HG03064 (cell line): ENCODE results near the gene NFATC2.

Experiments used
- ATAC-seq: cut with Tn5 transposase; IDR thresholded peaks from one replicate; pipeline ENCODE4 v1.9.1; 2021; ENCODE audit warnings: low read depth; ENCODE audit not compliant: unreplicated experiment

NFATC2 gene

DNA sequence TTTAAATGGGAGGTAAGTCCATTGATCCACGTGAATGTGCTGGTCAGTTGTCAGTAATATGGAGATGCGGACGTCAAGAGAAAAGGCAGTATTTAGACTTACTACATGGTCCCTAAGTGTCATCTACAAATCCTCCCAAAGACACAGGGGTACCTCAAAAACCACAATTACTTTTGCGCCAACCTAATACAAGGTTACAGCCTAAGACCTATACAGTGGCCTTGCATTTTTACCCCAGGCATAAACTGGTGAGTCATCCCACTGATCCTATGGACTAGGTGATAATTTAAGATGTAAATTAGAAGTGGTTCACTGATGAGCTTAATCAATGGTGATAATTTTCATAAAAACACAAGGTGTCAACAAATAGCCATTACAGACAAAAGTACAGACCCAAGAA is 141.0 kb downstream of the NFATC2 start:
- ATAC-seq = no peak

- ATAC-seq = peak; percentile 58
Measured at GRCh38 chr20:51400051-51400926, 142.2 kb downstream of the NFATC2 start.

DNA sequence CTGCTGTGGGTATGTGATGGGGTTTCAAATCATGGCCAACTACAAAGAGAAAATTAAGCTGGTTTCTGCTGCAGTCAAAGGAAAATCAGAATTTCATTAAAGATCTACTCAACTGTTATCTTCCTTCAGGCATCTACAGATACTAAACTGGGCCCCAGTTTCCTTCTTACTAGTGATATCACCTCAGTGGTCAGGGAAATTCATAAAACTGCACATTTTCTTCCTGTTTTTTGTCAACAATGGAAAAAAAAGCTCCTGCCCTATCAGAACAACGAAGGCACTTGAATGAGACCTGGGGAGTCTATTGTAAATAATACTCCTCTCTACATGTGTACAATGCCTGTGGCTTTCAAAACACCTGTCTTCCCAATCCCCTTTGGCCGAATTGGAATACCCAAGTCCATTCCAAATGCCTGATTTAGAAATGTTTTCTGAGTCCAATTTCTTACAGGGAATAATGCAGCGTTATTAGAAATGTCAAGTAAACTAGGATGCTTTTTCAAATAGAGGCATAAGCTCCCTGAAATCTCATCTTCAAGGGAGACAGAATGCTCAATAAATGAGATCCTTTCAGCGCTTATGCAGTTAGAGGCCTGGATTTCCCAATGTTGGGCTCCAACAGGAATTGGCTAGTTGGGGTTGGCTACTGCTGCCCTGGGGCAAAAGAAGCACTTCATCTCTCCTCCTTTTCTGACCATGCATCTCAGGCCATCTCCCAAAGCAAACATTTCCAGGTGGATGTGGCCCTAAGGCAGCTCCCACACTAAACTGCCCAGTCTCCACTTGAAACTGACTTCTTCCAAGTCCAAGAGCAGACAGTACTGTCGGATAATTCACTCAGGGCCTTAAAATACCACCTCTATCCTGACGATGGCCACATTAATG is 143.3 kb downstream of the NFATC2 start:
- ATAC-seq = no peak

- ATAC-seq = no peak
Measured at GRCh38 chr20:51398552-51398951, 144.0 kb downstream of the NFATC2 start.

GRCh38 chr20:51398083-51398482 is 144.4 kb downstream of the NFATC2 start:
- no peak for ATAC-seq

DNA sequence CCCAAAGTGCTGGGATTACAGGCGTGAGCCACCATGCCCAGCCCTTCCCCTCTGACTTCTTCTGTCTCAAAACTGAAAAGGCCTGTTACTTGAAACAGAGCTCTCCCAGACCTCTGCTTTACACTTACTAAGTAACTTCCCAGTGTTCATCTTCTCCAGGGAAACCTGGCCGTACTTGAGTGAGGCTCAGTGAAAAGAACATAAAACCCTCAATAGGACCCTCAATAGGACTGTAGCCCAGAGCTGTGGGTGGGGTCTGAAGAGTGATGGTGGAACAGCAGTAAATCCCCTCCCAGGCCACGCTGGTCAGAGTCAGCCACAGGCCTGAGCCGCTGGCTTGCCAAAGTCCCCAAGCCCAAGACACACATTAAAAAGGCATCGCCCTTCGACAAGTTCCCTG is 145.4 kb downstream of the NFATC2 start:
- ATAC-seq = no peak

- no peak for ATAC-seq
Measured at GRCh38 chr20:51396365-51396909, 146.1 kb downstream of the NFATC2 start.

DNA sequence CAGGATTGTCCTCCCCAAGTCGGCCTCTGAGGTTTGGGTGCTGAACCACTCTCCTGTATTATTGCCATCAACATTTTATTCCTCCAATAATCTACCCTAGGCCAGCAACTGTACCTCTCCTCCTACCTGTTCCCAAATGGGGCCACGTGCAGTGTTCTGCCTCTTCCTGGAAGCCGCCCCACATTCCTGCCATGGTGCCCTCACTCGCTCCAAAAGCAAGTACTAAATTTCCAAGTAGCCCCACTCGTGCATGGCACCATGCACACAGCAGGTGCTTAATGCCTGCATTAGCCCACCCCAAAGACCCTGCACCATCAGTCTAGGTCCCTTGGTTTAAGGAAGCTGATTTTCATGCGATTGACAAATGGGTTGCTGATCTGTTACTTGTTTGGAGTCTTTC is 147.8 kb downstream of the NFATC2 start:
- ATAC-seq = no peak

DNA sequence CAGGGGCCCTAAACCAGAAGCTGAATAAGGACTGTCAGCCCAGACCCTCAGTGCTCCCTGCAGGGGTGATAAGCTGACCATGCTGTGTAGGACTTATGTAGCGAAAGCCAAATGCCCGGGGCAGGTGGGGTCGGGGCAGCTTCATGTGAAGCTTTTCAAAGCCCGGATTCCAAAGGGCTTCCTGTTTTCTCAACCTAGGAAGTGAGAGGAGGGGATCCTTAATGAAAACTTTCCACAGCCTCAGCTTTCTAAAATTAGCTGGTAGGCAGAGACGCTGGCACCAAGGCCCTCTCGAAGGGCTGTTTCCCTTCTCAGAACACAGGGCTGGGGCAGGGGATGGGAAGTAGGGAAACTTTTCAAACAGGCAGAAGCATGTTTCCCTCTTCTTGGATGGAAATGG is 148.9 kb downstream of the NFATC2 start:
- ATAC-seq = no peak

DNA sequence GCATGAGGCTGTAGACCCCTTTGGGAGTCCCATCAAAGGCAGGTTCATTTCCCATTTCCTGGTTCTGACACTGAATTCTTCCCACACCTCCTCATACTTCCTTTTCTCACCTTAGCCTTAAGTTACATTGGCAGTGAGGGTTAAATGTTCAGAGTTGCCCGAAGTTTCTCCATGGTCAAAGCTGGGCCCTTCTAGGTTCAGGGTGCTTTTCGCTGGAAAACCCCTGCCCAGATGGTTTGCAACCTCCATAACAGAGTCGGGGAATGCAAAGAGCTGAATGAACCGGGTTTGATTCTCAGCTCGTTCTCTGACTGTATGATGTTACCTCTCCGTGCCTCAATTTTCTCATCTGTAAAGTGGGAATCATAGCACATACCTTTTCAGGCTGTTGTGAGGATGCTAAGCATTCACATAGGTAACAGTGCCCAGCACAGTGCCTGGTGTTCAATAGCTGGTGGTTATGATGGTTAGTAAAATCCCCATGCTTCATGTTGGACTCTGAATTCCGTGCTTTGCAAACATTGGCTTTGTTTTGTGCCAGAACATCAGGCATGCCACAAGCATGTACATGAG is 149.8 kb downstream of the NFATC2 start:
- no peak for ATAC-seq

- no peak for ATAC-seq
Measured at GRCh38 chr20:51391926-51392325, 150.6 kb downstream of the NFATC2 start.

- ATAC-seq = no peak
Measured at GRCh38 chr20:51389543-51390264, 152.8 kb downstream of the NFATC2 start.

GRCh38 chr20:51388756-51389542 is 153.6 kb downstream of the NFATC2 start:
- ATAC-seq = no peak

DNA sequence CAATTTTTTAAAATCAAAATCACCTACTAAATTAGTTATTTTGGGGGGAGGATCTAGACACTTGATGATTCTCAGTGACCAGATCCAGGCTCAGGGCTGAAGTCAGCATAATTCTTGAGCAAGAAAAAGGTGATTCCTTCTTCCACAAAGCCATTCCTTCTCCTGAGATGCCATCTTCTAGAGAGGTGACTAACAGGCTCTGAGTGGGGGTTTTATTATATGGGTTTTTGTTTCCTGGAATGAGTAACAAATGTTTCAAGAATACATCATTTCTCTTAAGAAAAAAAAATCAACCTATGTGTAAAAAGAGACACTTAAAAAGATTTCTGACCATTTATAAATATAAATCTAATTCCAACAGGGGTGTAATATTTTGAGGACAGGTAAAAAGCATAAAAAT is 154.3 kb downstream of the NFATC2 start:
- no peak for ATAC-seq

- ATAC-seq = no peak
Measured at GRCh38 chr20:51387125-51387875, 155.2 kb downstream of the NFATC2 start.

GRCh38 chr20:51386586-51386985 is 155.9 kb downstream of the NFATC2 start:
- ATAC-seq = no peak

GRCh38 chr20:51385646-51386530 is 156.6 kb downstream of the NFATC2 start:
- ATAC-seq = no peak

DNA sequence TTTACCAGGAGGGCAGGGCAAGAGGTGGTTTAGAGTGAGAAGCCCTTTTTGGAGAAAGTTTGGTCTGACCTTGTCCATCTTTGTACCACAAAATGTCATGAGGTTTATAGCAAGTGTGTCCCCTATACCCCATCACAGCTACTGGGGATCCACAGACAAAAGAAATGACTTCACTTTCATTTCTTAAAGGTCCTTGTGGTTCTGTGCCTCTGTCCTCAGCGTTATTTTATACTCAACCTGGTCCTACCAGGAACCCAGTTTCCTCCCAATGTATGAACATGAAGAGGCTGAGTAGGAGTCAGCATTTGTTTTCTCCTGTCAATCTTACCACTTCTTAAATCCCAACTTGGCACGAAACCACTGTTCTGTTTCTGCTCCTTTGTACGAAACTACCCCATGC is 157.6 kb downstream of the NFATC2 start:
- ATAC-seq = no peak
